BJ (cell line): Measurements from ENCODE around the gene CTNS. TPM values are rescaled to one million over a fixed set of nuclear protein-coding genes. Genes with fewer than 3 reads are reported as not detected.

ENCODE experiments used
- CTCF ChIA-PET: fragments of 350-600 bp; formaldehyde crosslinking; extraction: SDS; loops from one replicate; lab custom pipeline; 2021; ENCODE audit warnings: antibody characterized with exemption, inconsistent platforms; lab: Yijun Ruan, JAX
- POLR2A ChIA-PET: fragments of 300-600 bp; sonication (Branson Sonifier 250); formaldehyde crosslinking; extraction: SDS; loops from one replicate; lab custom pipeline; 2021; ENCODE audit warnings: antibody characterized with exemption; lab: Charles Lee
- DNase-seq: peaks from one replicate; pipeline ENCODE4 v3.0.0-alpha.2; 2011; ENCODE audit warnings: low read depth
- H3K27me3 ChIP-seq: 2 replicates; pipeline ENCODE4 v1.6.0; 2011; ENCODE audit warnings: low read length; ENCODE audit not compliant: control insufficient read depth, insufficient read depth
- H3K36me3 ChIP-seq: 2 replicates; pipeline ENCODE4 v1.5.1; 2011; ENCODE audit warnings: low read length; ENCODE audit not compliant: control insufficient read depth, insufficient read depth
- H3K4me3 ChIP-seq: 2 replicates; pipeline ENCODE4 v1.5.1; 2011; ENCODE audit warnings: low read depth, mild to moderate bottlenecking, control low read depth, low read length
- CTCF ChIP-seq: IDR thresholded peaks from 2 replicates; pipeline ENCODE4 v1.5.1; 2011; ENCODE audit warnings: low read depth, mild to moderate bottlenecking, control low read depth, inconsistent platforms, low read length, moderate library complexity; ENCODE audit not compliant: insufficient read depth
- polyA plus RNA-seq: library from polyadenylated mRNA; depleted of rRNA; stranded (reverse); fragments of >200 nt; gene quantifications from 2 replicates; pipeline ENCODE4 v1.2.3, GENCODE V29; 2011

The CTNS gene
- polyA plus RNA-seq, 1 experiment = 5.0 TPM

- Histone ChIP-seq H3K36me3 (peaks cover 7% of the 10 kb centered on the region), H3K27me3 (no peaks in the 10 kb centered on the region), H3K4me3 (no peak overlapping the region)
- POLR2A ChIA-PET = no interaction called here
- DNase-seq = no peak
- no peak for TF ChIP-seq CTCF
- CTCF ChIA-PET = interaction anchor here (1.0 kb wide), 1 partner anchor 47 kb away, joined by 3 read pairs; no protein-coding TSS in a partner anchor
Measured at GRCh38 chr17:3600529-3601205, 35.9 kb upstream of the CTNS start.

DNA sequence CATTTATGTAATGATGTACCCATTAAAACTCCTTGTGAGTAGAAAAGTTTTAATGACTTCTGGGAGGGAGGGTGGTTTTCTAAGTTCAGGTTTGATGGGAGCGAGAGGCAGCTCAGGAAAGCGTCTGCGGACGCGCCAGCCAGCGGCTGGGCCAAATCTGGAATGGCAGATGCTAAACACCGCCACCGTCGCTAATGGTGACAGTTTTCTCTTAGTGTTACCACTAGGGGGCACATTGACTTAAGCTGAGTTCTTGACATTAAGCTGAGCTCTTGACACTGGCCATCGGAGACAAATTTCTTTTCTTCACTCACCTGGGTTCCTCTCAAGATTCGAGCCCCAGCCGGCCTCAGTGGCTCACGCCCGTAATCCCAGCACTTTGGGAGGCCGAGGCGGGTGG, 34.1 kb upstream of the CTNS start:
- ChIA-PET POLR2A (no interaction called here), CTCF (interaction anchor here (0.5 to 2.5 kb wide), 4 partner anchors 11 to 45 kb away, joined by 3 to 7 read pairs (median 4); no protein-coding TSS in a partner anchor)
- Histone ChIP-seq H3K27me3 (no peaks in the 10 kb centered on the region), H3K4me3 (no peak overlapping the region), H3K36me3 (peaks cover 3% of the 10 kb centered on the region)
- TF ChIP-seq CTCF = peak; percentile 27; the same call in 1 of the 2 replicates
- no peak for DNase-seq

DNA sequence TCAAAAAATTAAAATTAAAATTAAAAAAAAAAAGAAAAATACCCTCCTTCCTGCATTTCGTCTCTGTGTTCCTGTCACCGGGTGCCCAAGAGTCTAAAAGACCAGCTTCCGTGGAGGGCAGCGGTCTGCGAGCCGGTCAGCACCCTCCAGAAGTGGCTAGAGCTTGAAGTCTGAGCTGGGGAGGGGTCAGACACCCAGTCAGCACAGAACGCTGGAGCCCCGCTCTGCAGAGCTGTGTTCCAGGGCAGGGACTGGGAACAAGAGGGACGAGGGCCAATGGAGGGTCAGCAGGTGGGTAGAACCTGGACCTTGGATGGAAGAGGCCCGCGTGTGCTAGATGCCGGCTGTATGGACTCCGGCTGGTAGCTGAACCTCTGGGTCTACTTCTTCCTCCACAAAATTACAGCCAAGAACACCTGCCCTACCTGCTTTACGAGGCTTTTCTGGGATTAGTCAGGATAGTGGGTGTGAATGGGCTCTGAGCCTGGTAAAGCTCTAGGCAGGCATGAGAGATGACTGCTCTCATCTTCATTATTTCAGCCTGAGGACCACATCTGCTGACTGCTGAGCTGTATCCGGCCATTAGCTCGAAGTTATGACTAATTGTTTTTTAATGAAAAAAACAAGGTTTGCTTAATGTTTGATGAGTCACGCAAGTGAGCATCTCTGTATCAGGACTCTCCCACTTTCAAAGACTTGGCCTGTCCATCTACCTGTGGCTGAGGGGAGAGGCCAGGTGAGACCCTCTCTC, 33.3 kb upstream of the CTNS start:
- CTCF ChIA-PET = interaction anchor here (0.5 to 2.5 kb wide), 3 partner anchors 12 to 45 kb away, joined by 3 to 7 read pairs (median 3); no protein-coding TSS in a partner anchor
- no peaks in the 10 kb centered on the region for H3K27me3 ChIP-seq
- H3K4me3 ChIP-seq = no peak overlapping the region
- peaks cover 2% of the 10 kb centered on the region for H3K36me3 ChIP-seq
- no peak for TF ChIP-seq CTCF
- POLR2A ChIA-PET = interaction anchor here (0.6 kb wide), 1 partner anchor 56 kb away, joined by 3 read pairs; no protein-coding TSS in a partner anchor
- peak; percentile 62 for DNase-seq

- H3K27me3 ChIP-seq = no peaks in the 10 kb centered on the region
- POLR2A ChIA-PET = interaction anchor here (0.6 kb wide), 1 partner anchor 56 kb away, joined by 3 read pairs; no protein-coding TSS in a partner anchor
- CTCF ChIA-PET = interaction anchor here (2.5 kb wide), 1 partner anchor 44 kb away, joined by 7 read pairs; no protein-coding TSS in a partner anchor
- no peak for TF ChIP-seq CTCF
- DNase-seq = no peak
- H3K4me3 ChIP-seq = no peak overlapping the region
- H3K36me3 ChIP-seq = peaks cover 2% of the 10 kb centered on the region
Measured at GRCh38 chr17:3603870-3604259, 32.7 kb upstream of the CTNS start.

- ChIA-PET CTCF (no interaction called here), POLR2A (no interaction called here)
- TF ChIP-seq CTCF = no peak
- no peak overlapping the region for H3K4me3 ChIP-seq
- no peak for DNase-seq
- peaks cover 25% of the 10 kb centered on the region for H3K36me3 ChIP-seq
- no peaks in the 10 kb centered on the region for H3K27me3 ChIP-seq
Measured at GRCh38 chr17:3609689-3610088, 26.9 kb upstream of the CTNS start.
